ENCODE measurements around the gene SEPHS1.
"Not testable (repeated sequence)": the region's sequence is repeated elsewhere in the genome, so short reads cannot be mapped to it uniquely, and the experiment has no call there.

GRCh38 chr10:13282348-13282747 is 65.7 kb downstream of the SEPHS1 start:
- TF ChIP-seq, protein P1, sequence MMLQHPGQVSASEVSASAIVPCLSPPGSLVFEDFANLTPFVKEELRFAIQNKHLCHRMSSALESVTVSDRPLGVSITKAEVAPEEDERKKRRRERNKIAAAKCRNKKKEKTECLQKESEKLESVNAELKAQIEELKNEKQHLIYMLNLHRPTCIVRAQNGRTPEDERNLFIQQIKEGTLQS (CRISPR knock-in tag; conservative IDR thresholded peaks at IDR 0.05): not testable (repeated sequence)
- TF ChIP-seq CTCF (IDR thresholded peaks at IDR 0.05); ZNF138 (CRISPR knock-in tag; conservative IDR thresholded peaks at IDR 0.05); E2F1 (CRISPR knock-in tag; IDR thresholded peaks at IDR 0.05); GABPB1 (CRISPR knock-in tag; IDR thresholded peaks at IDR 0.05): not testable (repeated sequence)
- TF ChIP-seq, protein P2, sequence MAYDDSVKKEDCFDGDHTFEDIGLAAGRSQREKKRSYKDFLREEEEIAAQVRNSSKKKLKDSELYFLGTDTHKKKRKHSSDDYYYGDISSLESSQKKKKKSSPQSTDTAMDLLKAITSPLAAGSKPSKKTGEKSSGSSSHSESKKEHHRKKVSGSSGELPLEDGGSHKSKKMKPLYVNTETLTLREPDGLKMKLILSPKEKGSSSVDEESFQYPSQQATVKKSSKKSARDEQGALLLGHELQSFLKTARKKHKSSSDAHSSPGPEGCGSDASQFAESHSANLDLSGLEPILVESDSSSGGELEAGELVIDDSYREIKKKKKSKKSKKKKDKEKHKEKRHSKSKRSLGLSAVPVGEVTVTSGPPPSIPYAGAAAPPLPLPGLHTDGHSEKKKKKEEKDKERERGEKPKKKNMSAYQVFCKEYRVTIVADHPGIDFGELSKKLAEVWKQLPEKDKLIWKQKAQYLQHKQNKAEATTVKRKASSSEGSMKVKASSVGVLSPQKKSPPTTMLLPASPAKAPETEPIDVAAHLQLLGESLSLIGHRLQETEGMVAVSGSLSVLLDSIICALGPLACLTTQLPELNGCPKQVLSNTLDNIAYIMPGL (CRISPR knock-in tag; IDR thresholded peaks at IDR 0.05): not testable (repeated sequence)
